Purkinje cell (primary cell): ENCODE measurements around the gene NT5M. TPM values are rescaled to one million over a fixed set of nuclear protein-coding genes. Genes with fewer than 3 reads are reported as not detected.

Source experiments
- polyA plus RNA-seq: library from polyadenylated mRNA; unstranded; fragments of >200 nt; fragmentation: Nextera tagmentation; gene quantifications from 2 replicates; pipeline ENCODE4 v1.2.1, GENCODE V29; 2014

The NT5M gene
- polyA plus RNA-seq, result 0.78 and 0.98 TPM in 2 replicates

GRCh38 chr17:17303010-17303846 lies at the start of gene NT5M:
Gene NT5M (plus strand): TSS chr17:17303373. CDS start chr17:17303551, 178 bp downstream.

GRCh38 chr17:17280613-17281549 lies 22.3 kb upstream of the NT5M start, which contains the start of gene COPS3:
Gene COPS3 (minus strand): TSS chr17:17281246. CDS start chr17:17281186, 60 bp downstream.

Other genes with a start within 250 kb of the NT5M start
- 5.0 and 6.9 TPM in 2 replicates for gene PLD6, start 97.0 kb upstream of the NT5M start, polyA plus RNA-seq
- 6.1 and 6.4 TPM in 2 replicates for gene FLCN, start 66.2 kb upstream of the NT5M start, polyA plus RNA-seq
- gene COPS3, start 22.1 kb upstream of the NT5M start, polyA plus RNA-seq, result 117 and 187 TPM in 2 replicates
- gene MED9, start 173.6 kb downstream of the NT5M start, polyA plus RNA-seq, result 6.8 and 11.5 TPM in 2 replicates
- 32.2 and 55.2 TPM in 2 replicates for gene RASD1, start 193.0 kb downstream of the NT5M start, polyA plus RNA-seq